Stimulated activated CD8-positive, alpha-beta memory T cell treated with anti-CD3 and anti-CD28 coated beads, Interleukin-7, amount 100 ng/mL, for 48 hours (primary cell): ENCODE results near the gene STK33.
"Not testable (repeated sequence)": the region's sequence is repeated elsewhere in the genome, so short reads cannot be mapped to it uniquely, and the experiment has no call there.

Experiments used
- DNase-seq, 2 donors: peaks; one replicate each; pipeline ENCODE4 v3.0.0-alpha.2; 2020; ENCODE audit warnings: low read depth in 1 of 2; ENCODE audit errors: extremely low read depth in 1 of 2

STK33 gene

DNA sequence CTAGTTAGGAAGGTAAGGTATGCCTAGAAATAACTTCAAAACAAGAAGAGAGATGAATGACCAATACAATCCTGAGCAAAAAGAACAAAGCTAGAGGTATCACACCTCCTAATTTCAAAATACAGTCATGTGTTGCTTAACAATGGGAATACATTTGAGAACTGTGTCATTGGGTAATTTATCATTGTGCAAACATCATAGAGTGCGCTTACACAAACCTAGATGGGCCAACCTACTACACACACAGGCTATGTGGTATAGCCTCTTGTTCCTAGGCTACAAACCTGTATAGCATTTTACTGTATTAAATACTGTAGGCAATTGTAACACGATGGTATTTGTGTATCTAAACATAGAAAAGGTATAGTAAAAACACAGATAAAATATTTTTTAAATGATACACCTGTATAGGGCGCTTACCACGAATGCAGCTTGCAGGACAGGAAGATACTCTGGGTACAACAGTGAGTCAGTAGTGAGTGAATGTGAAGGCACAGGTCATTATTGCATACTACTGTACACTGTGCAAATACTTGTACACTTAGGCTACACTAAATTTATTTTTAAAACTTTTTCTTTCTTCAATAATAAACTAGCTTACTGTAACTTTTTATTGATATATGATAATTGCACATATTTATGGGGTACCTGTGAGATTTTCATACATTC, 48.2 kb downstream of the STK33 start:
- no peak for DNase-seq

DNA sequence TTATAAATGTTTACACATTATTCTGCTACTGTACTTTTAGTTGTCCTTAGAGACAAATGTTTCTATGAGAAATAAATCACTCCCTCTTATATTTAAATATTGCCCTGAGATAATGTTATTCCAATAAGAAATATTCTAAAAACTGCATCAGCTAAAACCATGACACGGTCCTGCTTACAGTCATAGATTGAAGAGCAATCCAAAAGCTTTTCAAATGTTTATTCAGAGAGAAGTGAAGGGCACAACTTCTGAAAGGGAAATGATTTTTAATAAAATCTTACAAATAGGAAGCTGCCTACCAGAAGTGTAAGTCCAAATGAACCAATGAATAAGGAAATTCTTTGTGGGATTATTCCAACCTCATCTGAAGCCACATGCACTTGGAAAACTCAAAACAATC, 49.2 kb downstream of the STK33 start:
- DNase-seq = no peak

DNA sequence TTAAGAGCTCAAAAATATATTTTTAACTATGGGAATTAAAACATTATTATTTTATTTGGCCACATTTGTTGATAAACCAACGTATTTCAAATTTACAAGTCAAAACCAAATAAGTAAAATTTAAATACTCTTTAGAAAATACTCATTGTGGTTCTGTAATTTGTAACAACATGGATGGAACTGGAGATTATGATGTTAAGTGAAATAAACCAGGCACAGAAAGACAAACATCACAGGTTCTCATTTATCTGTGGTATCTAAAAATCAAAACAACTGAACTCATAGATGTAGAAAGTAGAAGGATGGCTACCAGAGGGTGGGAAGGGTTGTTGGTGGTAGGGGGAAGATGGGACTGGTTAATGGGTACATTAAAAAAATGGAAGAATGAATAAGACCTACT, 50.8 kb downstream of the STK33 start:
- DNase-seq = no peak

DNA sequence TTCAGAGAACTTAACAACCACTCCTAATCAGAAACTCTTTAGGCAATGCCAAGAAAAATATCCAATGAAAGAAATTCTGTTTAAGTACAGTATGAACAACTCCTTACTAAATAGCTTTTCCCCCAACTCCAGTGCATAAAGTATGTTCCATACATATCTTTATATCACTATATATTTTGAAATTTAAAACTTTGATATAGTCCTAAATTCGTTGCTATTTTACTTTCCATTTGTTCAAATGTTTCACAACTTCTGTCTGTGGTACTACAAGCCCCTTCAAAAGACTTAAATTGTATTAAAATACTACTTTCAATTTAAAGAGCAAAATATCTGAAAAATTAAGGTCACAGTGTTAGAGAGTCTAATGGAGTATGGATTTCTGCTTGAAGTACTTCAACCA, 52.6 kb downstream of the STK33 start:
- no peak for DNase-seq

DNA sequence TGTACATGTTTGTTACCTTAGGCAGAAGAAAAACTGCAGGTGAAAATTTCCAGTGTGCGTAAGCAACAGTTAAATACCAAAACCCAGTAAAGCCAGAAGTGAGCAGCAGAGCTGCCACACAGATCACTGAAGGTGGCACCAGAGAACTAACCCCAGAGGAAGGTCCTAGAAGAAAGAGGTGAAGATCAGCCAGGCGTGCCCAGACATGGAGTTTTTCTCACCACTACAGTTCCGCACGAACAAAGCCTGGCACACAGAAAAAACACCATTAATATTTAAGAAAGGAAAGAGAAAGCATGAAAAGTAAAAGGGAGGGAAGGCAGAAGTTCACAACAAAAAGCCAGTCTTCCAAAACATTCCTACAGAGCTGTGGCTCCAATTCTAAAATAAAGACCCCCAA, 60.7 kb downstream of the STK33 start:
- no peak for DNase-seq

DNA sequence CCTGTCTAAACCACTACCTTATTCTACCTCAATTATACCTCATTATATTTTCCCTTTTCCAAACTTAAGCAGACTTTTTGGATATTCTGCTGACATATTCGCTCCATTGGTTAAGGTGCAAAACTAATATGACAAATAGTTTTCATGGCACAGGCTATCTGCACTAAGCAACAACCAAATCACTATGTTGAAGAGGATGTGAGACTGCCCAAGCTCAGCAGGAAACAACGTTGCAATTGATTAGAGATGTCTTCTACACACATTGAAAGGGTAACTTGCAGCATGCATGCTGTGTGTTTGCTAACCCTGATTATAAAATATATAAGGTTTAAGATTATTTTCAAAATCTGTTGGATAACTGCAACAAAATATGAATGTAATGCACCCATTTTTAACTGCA, 61.6 kb downstream of the STK33 start:
- DNase-seq = no peak

DNA sequence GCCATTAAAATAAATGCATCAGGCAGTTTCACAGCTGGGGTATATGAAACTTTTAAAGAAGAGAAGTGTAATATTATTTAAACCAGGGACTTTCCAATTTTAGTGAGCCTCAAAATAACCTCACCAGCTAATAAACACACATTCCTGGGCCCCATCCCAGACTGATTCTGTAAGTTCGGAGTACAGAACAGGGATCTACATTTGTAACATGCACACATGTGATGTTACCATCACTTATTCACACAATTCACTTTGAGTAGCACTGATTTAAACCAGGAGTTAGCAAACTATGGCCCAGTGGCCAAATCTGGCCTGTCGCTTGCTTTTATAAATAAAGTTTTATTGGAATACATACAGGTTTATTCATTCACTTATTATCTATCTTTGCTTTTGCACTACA, 62.0 kb downstream of the STK33 start:
- DNase-seq = no peak

DNA sequence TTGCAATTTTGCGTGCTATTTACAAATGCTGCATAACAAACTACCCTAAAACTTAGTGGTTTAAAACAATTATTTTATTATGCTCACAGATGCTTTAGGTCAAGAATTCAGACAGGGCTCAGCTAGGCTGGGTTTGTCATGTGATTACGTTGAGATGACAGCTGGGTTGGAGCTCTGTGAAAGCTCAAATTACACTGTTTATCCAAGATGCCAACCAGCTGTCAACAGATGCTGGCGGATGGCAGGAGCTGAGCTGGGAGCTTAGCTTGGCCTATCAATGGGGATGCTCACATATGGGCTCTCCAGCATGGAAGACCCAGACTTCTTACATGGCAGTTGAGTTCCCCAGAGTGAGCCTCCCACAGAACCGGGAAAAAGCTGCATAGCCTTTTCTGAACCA, 62.7 kb downstream of the STK33 start:
- no peak for DNase-seq

DNA sequence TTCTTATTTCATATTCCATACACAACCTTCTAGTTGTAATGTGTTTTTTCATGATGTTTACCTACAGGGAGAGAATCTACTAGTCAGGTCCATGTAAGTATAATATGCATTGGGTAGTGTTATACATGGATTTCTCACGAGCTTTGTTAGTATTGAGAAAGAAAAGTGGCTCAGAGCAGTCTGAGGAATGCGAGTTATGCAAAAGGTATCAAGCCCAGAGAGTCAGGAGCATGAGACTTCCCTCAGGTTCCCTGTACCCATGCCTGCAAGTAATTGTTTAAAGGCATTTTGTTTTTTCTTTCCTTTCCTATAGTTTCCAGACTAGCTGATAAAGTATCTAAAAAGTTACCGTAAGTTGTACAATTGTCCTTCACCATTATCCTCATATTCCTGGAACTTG, 66.1 kb downstream of the STK33 start:
- DNase-seq = no peak

DNA sequence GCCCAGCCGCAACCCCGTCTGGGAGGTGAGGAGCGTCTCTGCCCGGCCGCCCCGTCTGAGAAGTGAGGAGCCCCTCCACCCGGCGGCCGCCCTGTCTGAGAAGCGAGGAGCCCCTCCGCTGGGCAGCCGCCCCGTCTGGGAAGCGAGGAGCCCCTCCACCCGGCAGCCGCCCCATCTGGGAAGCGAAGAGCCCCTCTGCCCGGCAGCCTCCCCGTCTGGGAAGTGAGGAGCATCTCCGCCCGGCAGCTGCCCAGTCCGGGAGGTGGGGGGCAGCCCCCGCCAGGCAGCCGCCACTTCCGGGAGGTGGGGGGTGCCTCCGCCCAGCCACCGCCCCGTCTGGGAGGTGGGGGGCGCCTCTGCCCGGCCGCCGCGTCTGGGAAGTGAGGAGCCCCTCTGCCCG, 70.6 kb downstream of the STK33 start:
- DNase-seq = no peak

DNA sequence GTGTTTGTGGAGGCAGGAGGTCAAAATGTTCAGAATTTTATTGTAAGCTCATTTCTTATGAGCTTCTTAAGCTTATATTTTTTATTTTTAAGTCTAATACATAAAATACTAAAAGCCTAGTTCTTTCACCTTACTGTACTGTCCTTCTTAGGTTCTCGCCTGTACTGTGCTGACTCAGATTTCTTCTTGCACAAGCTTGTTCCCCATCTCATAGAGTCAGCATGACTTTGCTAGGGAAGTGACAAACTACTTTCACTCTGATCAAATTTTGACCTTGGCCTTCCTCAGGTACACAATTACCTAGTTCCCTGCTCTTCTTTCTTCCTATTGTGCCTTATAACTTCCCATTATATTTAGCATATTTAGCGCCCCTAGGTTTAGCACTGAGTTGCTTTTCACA, 81.5 kb downstream of the STK33 start:
- DNase-seq = no peak

DNA sequence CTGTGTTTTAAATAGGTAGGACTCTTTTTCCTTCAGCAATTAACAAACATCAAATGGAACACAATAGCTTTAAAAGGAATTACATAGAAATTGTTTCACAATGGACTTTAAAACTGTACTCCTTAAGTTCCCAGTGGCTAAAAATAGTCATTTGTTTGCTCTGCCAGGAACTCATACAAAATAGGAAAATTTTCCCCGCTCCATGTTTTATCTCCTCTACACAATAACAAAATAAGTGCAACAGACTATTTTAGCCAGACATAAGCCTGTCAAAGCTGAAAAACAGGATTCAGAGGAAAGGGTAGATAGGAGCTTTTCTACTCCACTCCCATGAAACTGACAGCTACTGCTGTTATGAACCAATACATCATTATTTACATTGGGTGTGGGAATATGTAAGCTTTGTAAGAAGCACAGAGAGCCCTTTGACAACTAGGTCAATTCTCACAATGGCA, 90.1 kb downstream of the STK33 start:
- DNase-seq = no peak

DNA sequence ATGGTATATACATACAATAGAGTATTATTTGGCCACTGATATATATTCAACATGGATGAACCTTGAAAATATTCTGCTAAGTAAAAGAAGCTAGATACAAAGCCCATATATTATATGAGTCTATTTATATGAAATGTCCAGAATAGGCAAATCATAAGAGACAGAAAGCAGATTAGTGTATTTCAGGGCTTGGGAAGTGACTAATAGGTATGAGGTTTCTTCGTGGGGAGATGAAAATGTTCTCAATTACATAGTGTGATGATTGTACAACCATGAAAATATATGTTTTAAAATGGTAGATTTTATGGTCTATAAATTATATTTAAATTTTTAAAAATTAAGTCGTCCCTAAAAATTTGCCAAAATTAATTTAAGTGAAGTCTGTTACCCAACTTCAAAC, 92.2 kb downstream of the STK33 start:
- DNase-seq = no peak

DNA sequence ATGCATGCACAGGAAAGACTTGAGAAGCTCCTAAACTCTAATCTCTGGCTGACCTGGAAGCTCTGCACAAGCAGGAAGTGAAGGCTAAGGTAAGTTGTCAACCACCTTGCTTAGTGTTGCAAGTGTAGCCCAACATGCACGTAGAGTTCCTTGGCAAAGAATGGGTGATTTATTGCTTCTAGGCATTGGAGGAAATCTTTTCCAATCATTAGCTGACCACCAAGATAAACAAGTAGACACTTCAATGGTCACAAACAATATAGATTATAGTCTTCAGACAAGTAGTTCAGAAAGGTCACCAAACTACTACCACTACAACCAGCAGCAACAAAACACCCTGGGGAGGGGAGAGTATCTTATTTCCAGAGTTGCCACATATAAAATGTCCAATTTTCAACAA, 105.6 kb downstream of the STK33 start:
- DNase-seq = no peak

DNA sequence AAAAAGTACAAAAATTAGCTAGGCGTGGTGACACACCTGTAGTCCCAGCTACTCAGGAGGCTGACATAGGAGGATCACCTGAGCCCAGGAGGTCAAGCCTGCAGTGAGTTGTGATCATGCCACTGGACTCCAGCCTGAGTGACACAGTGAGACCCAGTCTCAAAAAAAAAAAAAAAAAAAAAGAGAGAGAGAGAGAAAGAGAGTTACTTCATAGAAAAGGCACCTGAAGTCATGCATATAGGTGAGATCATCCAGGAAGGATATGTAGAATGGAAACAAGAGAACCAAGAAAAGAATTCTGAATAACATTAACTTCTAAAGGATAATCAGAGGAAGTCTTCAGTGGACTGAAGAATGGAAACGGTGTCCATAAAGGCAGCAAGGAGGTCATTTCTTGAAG, 106.8 kb downstream of the STK33 start:
- no peak for DNase-seq

DNA sequence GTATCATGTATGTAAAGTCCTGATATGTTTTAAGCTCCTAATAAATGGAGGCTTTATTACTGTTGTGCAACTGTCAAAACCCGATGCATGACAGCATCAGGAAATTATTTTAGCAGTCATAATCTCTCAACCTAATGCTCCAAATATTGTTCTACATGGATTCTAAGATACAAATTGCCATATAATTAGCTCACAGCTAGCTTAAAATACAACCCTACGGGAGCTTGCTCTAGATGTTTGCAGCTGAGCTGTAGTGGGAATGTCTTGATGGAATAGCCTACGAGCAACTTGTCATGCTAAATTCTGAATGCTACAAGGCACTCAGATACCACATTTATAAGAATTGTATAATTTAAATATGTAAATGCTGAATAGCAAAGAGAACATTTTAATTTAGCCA, 109.8 kb downstream of the STK33 start:
- no peak for DNase-seq

DNA sequence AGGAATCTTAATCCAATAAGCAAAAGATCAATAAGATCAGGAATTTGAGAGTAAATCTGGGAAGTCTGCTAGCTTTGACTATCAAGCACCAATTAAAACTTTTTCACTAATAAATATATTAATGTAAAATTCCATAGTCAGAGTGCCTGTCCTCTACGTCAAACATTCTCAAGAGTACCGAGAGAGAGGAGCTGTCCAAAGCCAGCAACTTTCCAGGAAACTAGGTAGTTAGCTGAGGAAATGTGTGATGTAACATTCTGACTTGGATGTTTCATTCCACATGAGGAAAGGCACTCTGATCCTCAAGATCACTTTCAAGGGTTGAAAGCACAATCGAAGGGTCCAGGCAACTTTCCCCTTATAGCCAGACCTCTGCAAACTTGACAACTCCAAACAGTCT, 113.2 kb downstream of the STK33 start:
- no peak for DNase-seq

DNA sequence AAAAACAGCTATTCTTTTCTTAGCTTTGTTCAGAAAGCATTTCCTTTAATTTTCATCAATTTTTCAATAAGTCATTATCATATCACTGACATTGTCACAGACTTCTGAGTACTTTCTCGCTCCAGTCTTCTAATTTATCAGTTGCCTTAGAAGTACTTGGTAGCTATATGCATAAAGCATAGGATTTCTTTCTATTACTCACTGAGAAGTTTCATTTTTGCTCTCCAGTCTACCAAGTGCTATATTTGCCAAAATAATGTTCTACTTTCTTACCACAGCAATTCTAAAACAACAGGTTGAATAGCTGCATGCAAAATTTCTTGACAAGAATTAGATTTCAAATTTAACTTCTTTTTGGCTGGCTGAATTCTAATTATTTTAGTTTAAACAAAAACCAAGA, 116.3 kb downstream of the STK33 start:
- no peak for DNase-seq

DNA sequence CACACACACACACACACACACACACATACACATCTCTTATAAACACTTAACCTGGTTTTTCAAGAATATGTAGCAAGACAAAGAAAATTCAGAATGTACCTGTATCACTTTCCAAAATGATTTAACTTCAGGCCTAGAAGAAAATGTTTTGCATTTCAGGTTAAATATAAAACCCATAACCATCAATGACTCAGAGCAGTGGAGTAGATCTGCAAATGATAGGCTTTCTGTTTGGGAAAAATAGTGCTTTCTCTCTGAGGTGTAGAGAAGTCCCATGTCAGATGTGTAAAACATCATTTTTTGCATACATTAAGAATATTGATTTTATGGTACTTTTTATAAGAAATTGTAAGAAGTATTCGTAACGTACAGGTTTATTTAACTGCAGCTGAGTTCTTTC, 116.9 kb downstream of the STK33 start:
- no peak for DNase-seq

DNA sequence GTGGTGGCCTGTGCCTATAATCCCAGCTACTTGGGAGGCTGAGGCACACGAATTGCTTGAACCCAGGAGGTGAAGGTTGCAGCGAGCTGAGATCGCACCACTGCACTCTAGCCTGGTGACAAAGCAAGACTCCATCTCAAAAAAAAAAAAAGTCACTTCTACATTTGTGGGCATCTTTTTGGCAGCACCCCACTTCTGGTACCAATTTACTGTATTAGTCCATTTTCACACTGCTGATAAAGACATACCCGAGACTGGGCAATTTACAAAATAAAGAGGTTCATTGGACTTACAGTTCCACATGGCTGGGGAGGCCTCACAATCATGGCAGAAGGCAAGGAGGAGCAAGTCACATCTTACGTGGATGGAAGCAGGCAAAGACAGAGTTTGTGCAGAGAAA, 126.2 kb downstream of the STK33 start:
- DNase-seq = not testable (repeated sequence)

DNA sequence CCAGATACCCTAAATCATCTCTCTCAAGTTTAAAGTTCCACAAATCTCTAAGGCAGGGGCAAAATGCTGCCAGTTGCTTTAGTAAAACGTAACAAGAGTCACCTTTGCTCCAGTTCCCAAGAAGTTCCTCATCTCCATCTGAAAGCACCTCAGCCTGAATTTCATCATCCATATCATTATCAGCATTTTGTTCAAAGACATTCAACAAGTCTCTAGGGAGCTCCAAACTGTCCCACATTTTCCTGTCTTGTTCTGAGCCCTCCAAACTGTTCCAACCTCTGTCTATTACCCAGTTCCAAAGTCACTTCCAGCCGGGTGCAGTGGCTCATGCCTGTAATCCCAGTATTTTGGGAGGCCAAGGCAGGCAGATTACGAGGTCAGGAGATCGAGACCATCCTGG, 126.7 kb downstream of the STK33 start:
- not testable (repeated sequence) for DNase-seq

DNA sequence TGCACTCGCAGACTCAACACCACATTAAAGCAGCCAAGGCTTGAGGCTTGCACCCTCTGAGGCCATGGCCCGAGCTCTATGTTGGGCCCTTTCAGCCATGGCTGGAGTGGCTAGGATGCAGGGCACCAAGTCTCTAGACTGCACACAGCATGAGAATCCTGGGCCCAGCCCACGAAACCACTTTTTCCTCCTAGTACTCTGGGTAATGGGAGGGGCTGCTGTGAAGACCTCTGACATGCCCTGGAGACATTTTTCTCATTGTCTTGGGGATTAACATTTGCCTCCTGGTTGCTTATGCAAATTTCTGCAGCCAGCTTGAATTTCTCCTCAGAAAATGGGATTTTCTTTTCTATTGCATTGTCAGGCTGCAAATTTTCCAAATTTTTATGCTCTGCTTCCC, 127.1 kb downstream of the STK33 start:
- DNase-seq = not testable (repeated sequence)

DNA sequence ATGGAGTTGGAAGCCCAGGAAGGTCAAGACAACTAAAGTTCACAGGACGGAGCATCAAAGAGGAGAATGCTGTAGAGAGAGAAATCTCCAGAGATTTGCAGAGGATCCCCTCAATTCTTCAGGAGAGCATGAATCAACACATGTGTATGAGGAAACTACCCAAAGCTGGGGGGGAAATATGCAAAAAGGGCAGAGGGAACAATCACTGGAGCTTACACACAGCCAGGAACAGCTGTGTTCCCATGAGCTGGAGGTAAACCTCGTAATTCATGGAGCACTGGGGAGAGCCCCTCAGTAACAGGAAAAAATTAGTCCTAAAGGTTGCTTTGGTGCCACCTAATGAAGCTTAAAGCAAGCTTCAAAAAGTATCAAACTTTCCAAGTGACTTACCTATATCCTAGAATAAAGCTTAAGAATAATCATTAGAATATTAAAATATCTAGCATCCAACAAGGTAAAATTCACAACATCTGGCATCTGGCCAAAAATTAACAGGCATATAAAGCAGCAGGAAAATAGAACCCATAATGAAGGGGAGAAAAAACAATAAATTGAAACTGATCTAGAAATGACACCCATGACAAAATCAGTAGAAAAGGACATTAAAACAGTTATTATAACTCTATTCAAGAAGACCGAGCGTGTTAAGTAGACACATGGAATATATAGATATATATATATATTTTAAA, 134.2 kb downstream of the STK33 start:
- DNase-seq = no peak
